NCI-H146 (cell line): ENCODE measurements around the gene KIF3A.

ENCODE experiments used
- DNase-seq: peaks from one replicate; lab custom pipeline; 2025; lab: John Stamatoyannopoulos, UW

KIF3A gene

DNA sequence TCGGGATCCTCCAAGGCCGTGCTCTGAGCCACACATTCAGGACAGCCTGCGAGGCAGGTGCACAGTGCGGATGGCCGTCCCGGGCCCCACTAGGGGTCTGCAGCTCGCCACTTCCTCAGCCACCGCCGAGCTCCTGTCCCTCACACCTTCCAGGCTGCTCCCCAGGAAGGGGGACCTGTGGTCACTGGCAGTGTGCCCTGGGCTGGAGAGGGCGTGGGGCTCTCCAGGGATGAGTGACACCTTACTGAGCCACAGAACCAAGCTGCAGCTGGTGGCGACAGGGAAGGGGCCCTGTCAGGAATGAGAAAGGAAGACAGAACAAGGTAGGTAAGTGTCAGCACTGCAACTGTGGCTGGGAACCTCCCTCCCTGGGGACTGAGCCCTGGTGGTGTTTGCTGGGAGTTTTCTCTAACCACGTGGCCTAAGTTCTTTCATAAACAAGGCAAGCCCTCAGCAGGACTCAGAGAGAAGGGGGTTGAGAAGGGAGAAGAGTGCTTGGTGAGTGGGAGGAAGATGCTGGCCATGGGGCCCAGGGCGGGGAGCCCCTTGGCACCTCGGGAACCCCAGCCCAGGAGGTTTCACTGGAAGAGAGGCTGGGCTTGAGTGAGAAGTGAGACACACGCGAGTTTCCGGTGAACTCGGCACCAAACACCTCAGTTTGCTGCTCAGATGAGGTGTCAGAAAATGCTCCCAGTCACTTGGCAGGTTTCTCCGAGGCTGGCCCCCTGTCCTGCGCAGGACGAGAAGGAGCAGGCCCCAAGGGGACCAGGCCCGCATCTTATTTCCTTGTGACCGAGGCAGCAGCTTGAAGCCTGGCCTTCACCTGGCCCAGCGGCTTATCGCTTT, 74.2 kb downstream of the KIF3A start:
- DNase-seq, result no peak

- DNase-seq, result no peak
Observed at GRCh38 chr5:132662004-132662401, 75.3 kb downstream of the KIF3A start.

- DNase-seq, result no peak
Observed at GRCh38 chr5:132661231-132662003, 75.9 kb downstream of the KIF3A start.

DNA sequence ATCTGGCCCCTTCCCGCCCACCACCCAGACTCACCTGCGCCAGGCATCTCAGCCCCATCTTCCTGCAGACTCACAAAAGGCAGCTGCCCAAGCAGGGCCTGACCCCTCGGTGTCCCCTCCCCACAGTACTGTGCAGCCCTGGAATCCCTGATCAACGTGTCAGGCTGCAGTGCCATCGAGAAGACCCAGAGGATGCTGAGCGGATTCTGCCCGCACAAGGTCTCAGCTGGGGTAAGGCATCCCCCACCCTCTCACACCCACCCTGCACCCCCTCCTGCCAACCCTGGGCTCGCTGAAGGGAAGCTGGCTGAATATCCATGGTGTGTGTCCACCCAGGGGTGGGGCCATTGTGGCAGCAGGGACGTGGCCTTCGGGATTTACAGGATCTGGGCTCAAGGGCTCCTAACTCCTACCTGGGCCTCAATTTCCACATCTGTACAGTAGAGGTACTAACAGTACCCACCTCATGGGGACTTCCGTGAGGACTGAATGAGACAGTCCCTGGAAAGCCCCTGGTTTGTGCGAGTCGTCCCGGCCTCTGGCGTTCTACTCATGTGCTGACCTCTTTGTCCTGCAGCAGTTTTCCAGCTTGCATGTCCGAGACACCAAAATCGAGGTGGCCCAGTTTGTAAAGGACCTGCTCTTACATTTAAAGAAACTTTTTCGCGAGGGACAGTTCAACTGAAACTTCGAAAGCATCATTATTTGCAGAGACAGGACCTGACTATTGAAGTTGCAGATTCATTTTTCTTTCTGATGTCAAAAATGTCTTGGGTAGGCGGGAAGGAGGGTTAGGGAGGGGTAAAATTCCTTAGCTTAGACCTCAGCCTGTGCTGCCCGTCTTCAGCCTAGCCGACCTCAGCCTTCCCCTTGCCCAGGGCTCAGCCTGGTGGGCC, 77.5 kb downstream of the KIF3A start:
- no peak for DNase-seq

GRCh38 chr5:132658381-132659302, 78.7 kb downstream of the KIF3A start:
- DNase-seq, result no peak

GRCh38 chr5:132657676-132658380, 79.5 kb downstream of the KIF3A start, which contains the start of gene IL13:
Gene IL13, plus strand, starts transcription at chr5:132658173. Its CDS starts 14 bp downstream, at chr5:132658187.
- no peak for DNase-seq

DNA sequence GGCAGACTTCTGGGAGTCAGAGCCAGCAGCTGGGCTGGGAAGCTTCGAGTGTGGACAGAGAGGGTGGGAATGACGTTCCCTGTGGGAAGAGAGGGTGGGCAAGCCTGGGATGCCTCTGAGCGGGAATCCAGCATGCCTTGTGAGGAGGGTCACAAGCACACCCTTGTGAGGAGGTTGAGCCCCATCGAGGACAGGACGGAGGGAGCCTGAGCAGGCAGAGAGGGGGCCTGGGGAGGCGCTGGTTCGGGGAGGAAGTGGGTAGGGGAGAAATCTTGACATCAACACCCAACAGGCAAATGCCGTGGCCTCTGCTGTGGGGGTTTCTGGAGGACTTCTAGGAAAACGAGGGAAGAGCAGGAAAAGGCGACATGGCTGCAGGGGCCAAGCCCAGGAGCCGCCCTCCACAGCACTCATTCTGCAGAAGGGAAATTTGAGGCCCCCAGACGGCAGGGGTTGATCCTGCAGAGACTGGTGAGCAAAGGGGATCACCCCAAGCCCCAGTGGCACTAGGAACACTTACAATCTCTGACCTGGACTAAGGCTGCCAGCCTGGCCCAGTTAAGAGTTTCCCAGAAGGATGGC, 80.5 kb downstream of the KIF3A start:
- DNase-seq, result no peak

- DNase-seq, result peak; percentile 39
Observed at GRCh38 chr5:132655821-132656773, 81.2 kb downstream of the KIF3A start.

GRCh38 chr5:132653716-132654115, 83.6 kb downstream of the KIF3A start:
- no peak for DNase-seq

DNA sequence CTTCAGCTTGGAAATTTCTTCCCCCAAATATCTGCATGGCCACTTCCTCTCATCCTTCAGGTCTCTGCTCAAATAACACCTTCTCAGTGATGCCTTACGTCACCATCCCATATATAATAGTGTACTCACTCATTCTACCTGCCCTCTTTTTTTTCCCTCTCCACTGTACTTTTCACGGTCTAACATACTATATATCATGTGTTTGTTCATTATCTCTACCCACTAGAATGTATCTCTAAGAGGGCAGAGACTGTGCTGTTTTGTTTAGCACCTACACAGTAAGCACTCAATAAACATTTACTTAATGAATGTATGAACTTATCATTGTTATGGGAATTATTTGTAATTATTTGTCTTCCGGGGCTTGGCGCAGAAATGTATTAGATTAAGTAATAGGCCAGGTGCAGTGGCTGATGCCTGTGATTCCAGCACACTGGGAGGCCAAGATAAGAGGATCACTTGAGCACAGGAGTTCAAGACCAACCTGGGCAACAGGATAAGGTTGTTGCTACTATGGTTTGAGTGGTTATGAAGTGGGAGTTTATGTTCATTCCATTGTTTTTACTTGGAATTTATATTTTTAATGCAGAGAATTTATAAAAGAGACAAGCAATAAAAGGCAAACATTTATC, 85.4 kb downstream of the KIF3A start:
- peak; percentile 57 for DNase-seq

DNA sequence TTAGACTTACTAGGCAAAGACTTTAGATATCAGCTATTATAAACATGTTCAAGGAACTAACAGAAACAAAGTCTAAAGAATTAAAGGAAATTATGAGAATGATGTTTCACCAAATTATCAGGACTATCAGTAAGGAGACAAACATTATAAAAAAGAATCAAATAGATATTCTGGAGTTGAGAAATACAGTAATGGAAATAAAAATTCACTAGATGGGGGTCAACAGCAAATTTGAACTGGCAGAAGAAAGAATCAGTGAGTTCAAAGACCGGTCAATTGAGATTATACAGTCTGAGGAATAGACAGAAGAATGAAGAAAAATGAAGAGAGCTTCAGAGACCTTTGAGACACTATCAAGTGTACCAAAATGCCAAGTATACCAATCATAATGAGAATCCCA, 89.0 kb downstream of the KIF3A start:
- DNase-seq, result no peak

GRCh38 chr5:132647473-132647872, 89.9 kb downstream of the KIF3A start:
- no peak for DNase-seq

DNA sequence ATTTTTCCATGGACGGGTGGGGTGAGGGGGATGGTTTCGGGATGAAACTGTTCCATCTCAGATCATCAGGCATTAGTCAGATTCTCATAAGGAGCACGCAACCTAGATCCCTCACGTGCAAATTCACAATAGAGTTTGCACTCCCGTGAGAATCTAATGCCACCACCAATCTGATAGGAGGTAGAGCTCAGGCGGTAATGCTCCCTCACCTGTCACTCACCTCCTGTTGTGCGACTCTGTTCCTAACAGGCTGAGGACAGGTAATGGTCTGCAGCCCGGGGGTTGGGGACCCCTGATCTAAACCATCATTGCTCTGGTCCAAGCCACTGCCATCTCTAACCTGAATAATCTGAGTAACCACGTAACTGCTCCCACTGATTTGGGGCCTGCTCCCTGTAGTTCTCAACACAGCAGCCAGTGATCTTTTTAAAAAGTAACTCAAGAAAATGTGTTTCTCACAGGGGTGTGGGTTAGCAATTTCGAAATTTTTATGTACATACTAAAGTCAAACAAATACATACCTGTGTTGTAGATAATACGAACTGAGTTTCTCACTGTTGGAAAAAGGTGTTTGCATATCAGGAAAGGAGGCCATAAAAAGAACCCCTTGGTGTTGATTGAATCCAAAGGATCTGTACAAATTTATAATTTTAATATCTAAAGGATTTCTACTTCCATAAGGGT, 90.6 kb downstream of the KIF3A start:
- no peak for DNase-seq

- DNase-seq, result no peak
Observed at GRCh38 chr5:132644177-132644576, 93.2 kb downstream of the KIF3A start.
